Measurements from ENCODE around the gene CNTN4.

GRCh38 chr3:2372306-2372705 lies 273.6 kb downstream of the CNTN4 start:
- TF ChIP-seq CTCF (conservative IDR thresholded peaks at IDR 0.05; ENCODE audit: low read depth in 2 of 2) (no peak), POLR2AphosphoS5 (IDR thresholded peaks at IDR 0.05; ENCODE audit: low read depth) (no peak), EZH2 (IDR thresholded peaks at IDR 0.05; ENCODE audit: low read depth, unreplicated experiment) (no peak), JUNB (IDR thresholded peaks at IDR 0.05; ENCODE audit: unreplicated experiment) (no peak)

All from GM23338 (cell line).